HG02571 (cell line): Measurements from ENCODE around the gene CYB5B.

Experiments used
- ATAC-seq: cut with Tn5 transposase; IDR thresholded peaks from one replicate; pipeline ENCODE4 v1.9.1; 2021; ENCODE audit warnings: mild to moderate bottlenecking, moderate library complexity; ENCODE audit not compliant: unreplicated experiment

Gene CYB5B

GRCh38 chr16:69443927-69444631 lies 19.7 kb downstream of the CYB5B start:
- no peak for ATAC-seq

- no peak for ATAC-seq
Measured at GRCh38 chr16:69444873-69445517, 20.6 kb downstream of the CYB5B start.

GRCh38 chr16:69448470-69449193 lies 24.2 kb downstream of the CYB5B start:
- ATAC-seq = no peak

GRCh38 chr16:69451166-69451565 lies 26.7 kb downstream of the CYB5B start:
- no peak for ATAC-seq

- no peak for ATAC-seq
Measured at GRCh38 chr16:69453936-69454335, 29.5 kb downstream of the CYB5B start.

DNA sequence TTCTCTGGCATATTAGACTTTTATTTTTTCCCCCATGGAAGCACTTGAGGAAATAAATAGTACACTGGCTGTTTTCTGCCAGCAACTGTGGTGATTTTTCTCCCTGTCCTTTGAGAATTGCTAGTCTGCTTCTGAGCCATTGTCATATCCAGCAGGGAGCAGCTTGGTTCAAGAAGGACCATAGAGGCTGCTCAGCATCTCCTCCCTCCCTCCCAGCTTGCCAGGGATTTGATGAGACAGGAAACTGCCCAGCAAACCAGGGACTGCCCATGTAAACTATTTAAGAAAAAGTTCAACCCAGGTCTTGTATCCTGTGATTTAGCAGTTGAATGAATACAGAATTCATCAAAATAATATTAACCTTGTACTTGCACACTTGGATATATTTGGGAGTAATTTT lies 39.5 kb downstream of the CYB5B start:
- ATAC-seq = no peak

GRCh38 chr16:69465083-69465721 lies 40.8 kb downstream of the CYB5B start:
- ATAC-seq = peak; percentile 44

DNA sequence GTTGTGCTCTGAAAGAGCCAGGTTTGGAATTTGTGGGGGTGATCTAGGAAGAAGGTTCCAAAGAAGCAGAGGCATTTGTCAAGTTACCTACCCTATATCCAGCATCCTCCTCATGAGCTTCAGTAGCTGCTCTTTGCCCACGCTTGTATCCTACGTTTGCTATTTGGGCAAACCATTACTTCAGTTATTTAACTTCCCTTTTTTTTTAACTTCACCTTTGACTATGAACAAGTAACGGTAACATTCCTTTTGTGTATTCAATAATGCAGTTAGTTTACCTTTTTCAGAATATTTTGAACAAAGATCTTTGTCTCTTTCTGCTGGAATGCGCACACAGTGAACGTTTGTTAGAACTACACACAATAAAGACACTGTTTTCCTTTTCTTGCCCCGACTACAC lies 41.5 kb downstream of the CYB5B start:
- ATAC-seq = no peak

GRCh38 chr16:69466547-69466946 lies 42.1 kb downstream of the CYB5B start:
- no peak for ATAC-seq

- ATAC-seq = no peak
Measured at GRCh38 chr16:69467080-69467479, 42.7 kb downstream of the CYB5B start.

GRCh38 chr16:69467531-69468204 lies 43.2 kb downstream of the CYB5B start:
- ATAC-seq = no peak

DNA sequence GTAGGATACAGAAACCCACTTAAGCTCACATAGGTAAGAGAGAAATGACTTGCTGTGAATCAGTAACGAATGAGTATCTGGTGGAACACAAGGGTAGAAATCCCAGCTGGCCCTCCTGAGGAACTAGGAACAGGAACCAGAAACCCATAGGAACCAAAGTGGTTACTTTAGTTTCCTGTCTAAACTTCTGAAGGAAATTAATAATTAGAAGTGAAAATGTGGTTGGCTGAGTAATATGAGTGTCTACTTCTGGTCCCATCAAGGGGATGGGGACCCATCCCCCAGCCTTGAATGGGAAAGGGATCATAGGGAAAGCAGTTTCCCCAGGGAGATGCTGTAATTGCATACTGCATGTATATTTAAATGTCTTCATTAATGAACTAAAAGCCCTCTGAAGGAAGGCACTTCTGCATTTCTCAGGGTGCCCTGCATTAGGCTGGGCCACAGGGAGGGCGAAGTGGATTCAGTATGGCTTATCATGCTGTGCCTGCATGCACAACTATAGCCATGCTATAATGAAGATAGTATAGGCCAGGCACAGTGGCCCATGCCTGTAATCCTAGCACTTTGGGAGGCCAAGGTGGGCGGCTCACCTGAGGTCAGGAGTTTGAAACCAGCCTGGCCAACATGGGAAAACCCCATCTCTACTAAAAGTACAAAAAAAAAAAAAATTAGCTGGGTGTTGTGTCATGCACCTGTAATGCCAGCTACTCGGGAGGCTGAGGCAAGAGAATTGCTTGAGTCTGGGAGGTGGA lies 45.6 kb downstream of the CYB5B start:
- ATAC-seq = no peak

- ATAC-seq = no peak
Measured at GRCh38 chr16:69471121-69471520, 46.7 kb downstream of the CYB5B start.

- no peak for ATAC-seq
Measured at GRCh38 chr16:69474408-69474807, 50.0 kb downstream of the CYB5B start.

- no peak for ATAC-seq
Measured at GRCh38 chr16:69476920-69477443, 52.6 kb downstream of the CYB5B start.

DNA sequence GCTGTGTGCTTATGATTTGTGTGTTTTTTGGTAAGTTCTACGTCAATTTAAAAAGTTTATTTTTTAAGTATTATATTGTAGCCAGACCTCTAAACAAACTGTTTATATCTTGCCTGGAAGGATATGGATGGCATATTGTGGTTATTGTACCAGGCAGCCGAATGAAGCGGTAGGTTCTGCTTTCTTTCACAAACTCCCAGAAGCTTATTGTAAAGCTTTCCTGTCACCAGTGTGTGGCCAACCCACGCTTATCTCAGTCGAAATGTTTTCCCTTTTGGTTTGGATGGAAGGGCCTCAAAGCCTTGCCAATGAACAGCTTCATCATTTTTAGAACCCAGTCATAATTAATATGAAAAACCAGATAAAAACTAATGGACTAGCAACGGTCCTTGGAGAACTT lies 53.1 kb downstream of the CYB5B start:
- no peak for ATAC-seq

- ATAC-seq = no peak
Measured at GRCh38 chr16:69478685-69479084, 54.3 kb downstream of the CYB5B start.

GRCh38 chr16:69479775-69480174 lies 55.4 kb downstream of the CYB5B start:
- no peak for ATAC-seq

GRCh38 chr16:69481901-69482341 lies 57.5 kb downstream of the CYB5B start:
- ATAC-seq = no peak

- ATAC-seq = no peak
Measured at GRCh38 chr16:69482410-69482991, 58.1 kb downstream of the CYB5B start.
